ENCODE data around the gene CALCOCO2.

Gene CALCOCO2

GRCh38 chr17:48804936-48805411 lies 25.9 kb upstream of the CALCOCO2 start:
- Histone ChIP-seq H3K9me3 (ENCODE audit: control insufficient read depth, low read length) (no peaks in the 10 kb centered on the region), H3K27me3 (ENCODE audit: control insufficient read depth, insufficient read depth, low read length) (no peaks in the 10 kb centered on the region), H3K4me1 (no peaks in the 10 kb centered on the region), H3K27ac (no peak overlapping the region), H3K36me3 (ENCODE audit: control insufficient read depth, insufficient read depth, low read length) (no peaks in the 10 kb centered on the region), H3K79me2 (no peaks in the 10 kb centered on the region), H3K9ac (no peak overlapping the region), H3K4me2 (ENCODE audit: low read length) (no peak overlapping the region), H2AFZ (no peak overlapping the region), H3K4me3 (ENCODE audit: low read depth, low read length) (no peak overlapping the region)
- TF ChIP-seq, protein P1, sequence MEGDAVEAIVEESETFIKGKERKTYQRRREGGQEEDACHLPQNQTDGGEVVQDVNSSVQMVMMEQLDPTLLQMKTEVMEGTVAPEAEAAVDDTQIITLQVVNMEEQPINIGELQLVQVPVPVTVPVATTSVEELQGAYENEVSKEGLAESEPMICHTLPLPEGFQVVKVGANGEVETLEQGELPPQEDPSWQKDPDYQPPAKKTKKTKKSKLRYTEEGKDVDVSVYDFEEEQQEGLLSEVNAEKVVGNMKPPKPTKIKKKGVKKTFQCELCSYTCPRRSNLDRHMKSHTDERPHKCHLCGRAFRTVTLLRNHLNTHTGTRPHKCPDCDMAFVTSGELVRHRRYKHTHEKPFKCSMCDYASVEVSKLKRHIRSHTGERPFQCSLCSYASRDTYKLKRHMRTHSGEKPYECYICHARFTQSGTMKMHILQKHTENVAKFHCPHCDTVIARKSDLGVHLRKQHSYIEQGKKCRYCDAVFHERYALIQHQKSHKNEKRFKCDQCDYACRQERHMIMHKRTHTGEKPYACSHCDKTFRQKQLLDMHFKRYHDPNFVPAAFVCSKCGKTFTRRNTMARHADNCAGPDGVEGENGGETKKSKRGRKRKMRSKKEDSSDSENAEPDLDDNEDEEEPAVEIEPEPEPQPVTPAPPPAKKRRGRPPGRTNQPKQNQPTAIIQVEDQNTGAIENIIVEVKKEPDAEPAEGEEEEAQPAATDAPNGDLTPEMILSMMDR (IDR thresholded peaks at IDR 0.05) = peak; percentile 79

DNA sequence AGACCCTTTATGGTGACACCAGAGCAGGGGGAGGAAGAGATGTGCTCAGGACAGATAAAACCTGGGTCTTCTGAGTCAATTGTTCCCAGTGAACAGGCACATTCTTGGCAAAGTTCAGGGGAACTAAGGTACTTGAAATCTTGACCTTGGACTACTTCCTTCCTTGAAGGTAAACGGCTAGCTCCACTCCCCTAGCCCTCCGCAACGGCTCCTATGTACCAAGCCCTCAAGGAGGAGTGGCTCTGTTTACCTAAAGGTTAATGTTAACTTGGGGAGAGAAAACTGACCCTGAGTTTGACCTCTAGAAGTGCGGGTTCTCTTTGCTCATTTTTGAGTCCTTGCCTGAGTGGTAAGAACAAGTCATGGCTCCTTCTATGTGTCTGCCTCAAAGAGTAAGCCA lies 21.7 kb upstream of the CALCOCO2 start:
- H3K4me1 ChIP-seq = no peaks in the 10 kb centered on the region
- H3K36me3 ChIP-seq (ENCODE audit: control insufficient read depth, insufficient read depth, low read length) = no peaks in the 10 kb centered on the region
- no peaks in the 10 kb centered on the region for H3K79me2 ChIP-seq
- no peak overlapping the region for H2AFZ ChIP-seq
- no peaks in the 10 kb centered on the region for H3K27me3 ChIP-seq (ENCODE audit: control insufficient read depth, insufficient read depth, low read length)
- H3K4me2 ChIP-seq (ENCODE audit: low read length) = no peak overlapping the region
- TF ChIP-seq, protein P1 (IDR thresholded peaks at IDR 0.05) = no peak
- no peak overlapping the region for H3K9ac ChIP-seq
- no peak overlapping the region for H3K27ac ChIP-seq
- no peaks in the 10 kb centered on the region for H3K9me3 ChIP-seq (ENCODE audit: control insufficient read depth, low read length)
- no peak overlapping the region for H3K4me3 ChIP-seq (ENCODE audit: low read depth, low read length)

DNA sequence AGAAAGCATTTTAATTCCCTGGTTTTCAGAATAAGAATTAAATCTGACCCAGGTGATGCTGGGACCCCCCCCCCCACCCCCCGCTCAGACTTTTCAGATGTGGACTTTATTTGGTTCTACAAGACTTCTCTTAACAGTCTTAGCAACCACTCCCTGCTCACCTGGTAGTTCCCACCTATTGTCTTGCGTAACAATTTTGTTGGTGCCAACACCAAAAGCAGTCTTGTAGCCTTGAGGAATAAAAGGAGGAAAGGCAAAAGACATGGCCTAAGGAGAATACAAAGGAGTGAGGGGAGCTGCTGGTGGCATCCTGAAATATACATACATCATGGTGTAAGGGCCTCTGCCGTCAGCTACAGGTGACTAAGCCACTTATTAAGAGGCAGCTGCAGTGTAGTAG lies 18.8 kb upstream of the CALCOCO2 start:
- Histone ChIP-seq H3K9ac (no peak overlapping the region), H3K4me2 (ENCODE audit: low read length) (no peak overlapping the region), H3K79me2 (no peaks in the 10 kb centered on the region), H3K27me3 (ENCODE audit: control insufficient read depth, insufficient read depth, low read length) (no peaks in the 10 kb centered on the region), H3K27ac (no peak overlapping the region), H3K9me3 (ENCODE audit: control insufficient read depth, low read length) (no peaks in the 10 kb centered on the region), H3K4me3 (ENCODE audit: low read depth, low read length) (no peak overlapping the region), H2AFZ (no peak overlapping the region), H3K36me3 (ENCODE audit: control insufficient read depth, insufficient read depth, low read length) (no peaks in the 10 kb centered on the region), H3K4me1 (no peaks in the 10 kb centered on the region)
- TF ChIP-seq, protein P1 (IDR thresholded peaks at IDR 0.05) = no peak

- H3K27me3 ChIP-seq (ENCODE audit: control insufficient read depth, insufficient read depth, low read length) = no peaks in the 10 kb centered on the region
- no peaks in the 10 kb centered on the region for H3K9me3 ChIP-seq (ENCODE audit: control insufficient read depth, low read length)
- TF ChIP-seq, protein P1 (IDR thresholded peaks at IDR 0.05) = peak; percentile 68
Measured at GRCh38 chr17:48814504-48814903, 16.3 kb upstream of the CALCOCO2 start.

DNA sequence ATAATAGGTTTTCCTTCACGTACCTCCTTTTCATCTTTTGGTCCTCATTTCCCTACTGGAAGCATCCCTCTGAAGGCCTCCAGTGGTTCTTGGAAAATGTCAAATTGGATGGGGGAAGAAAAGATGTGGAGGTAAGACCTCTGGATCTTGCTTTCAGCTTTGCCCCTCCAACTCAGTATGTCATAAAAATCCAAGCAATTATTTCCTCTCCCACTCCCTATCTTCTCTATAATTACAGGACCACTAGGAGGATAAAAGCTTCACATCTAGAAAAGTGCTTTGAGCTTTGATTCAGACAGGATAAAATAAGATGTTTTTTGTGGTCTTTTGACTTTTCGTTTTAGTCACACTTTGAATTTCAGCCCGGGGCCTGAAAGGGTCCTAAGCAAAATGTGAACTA lies 15.5 kb upstream of the CALCOCO2 start:
- Histone ChIP-seq H3K4me1 (no peaks in the 10 kb centered on the region), H3K79me2 (no peaks in the 10 kb centered on the region), H3K27ac (no peak overlapping the region), H3K36me3 (ENCODE audit: control insufficient read depth, insufficient read depth, low read length) (no peaks in the 10 kb centered on the region), H3K9me3 (ENCODE audit: control insufficient read depth, low read length) (no peaks in the 10 kb centered on the region), H3K4me3 (ENCODE audit: low read depth, low read length) (no peak overlapping the region), H3K9ac (no peak overlapping the region), H3K27me3 (ENCODE audit: control insufficient read depth, insufficient read depth, low read length) (no peaks in the 10 kb centered on the region), H2AFZ (no peak overlapping the region), H3K4me2 (ENCODE audit: low read length) (no peak overlapping the region)
- TF ChIP-seq, protein P1 (IDR thresholded peaks at IDR 0.05) = no peak

More at GRCh38 chr17:48814504-48814903, 16.3 kb upstream of the CALCOCO2 start:
- H3K4me2 ChIP-seq (ENCODE audit: low read length) = no peak overlapping the region
- no peaks in the 10 kb centered on the region for H3K4me1 ChIP-seq
- H3K36me3 ChIP-seq (ENCODE audit: control insufficient read depth, insufficient read depth, low read length) = no peaks in the 10 kb centered on the region
- H2AFZ ChIP-seq = no peak overlapping the region
- no peak overlapping the region for H3K9ac ChIP-seq
- H3K79me2 ChIP-seq = no peaks in the 10 kb centered on the region
- no peak overlapping the region for H3K27ac ChIP-seq
- no peak overlapping the region for H3K4me3 ChIP-seq (ENCODE audit: low read depth, low read length)
